HG03280 (cell line): ENCODE measurements around the gene DUS2.

Experiments
- ATAC-seq: cut with Tn5 transposase; IDR thresholded peaks from one replicate; pipeline ENCODE4 v1.9.1; 2021; ENCODE audit warnings: mild to moderate bottlenecking, moderate library complexity; ENCODE audit not compliant: unreplicated experiment

The DUS2 gene

GRCh38 chr16:68040506-68041288 is 17.6 kb downstream of the DUS2 start:
- ATAC-seq: peak; percentile 79

GRCh38 chr16:68041783-68042182 is 18.7 kb downstream of the DUS2 start:
- ATAC-seq: no peak

- ATAC-seq: no peak
Observed at GRCh38 chr16:68046106-68046505, 23.0 kb downstream of the DUS2 start.

DNA sequence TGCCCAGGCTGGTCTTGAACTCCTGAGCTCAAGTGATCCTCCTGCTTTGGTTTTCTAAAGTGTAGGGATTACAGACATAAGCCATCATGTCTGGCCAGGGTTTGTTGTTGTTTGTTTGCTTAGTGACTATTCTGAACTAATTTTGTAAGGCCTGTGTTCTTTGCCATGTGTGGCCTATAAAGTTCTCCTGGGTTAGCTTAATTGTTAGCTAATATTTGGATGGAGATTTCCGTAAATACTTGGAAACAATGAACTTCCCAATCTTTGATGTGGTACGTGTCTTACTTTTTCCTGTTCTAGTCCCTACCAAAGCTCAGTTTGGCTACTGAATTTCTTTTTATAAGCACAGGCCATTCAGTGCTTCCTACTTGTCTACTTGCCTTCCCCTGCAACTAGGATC is 24.9 kb downstream of the DUS2 start:
- ATAC-seq: no peak

DNA sequence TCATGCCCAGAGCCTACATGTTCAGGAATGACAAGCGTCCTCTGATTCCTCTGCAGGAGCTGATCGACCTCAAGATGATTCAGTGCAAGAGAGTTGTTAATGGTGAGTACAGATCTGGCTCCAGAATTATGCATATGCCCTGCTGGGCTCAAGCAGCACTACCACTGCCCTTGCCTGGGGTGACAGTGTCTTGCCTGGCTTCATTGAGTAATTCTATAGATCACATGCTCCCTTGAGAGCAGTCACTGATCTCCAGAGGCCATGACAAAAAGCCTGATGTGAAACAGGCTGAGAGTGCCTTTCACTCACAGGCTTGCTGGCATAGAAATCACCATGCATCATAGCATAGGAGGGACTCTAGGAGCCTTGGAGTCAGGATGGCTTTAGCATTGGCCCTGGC is 26.4 kb downstream of the DUS2 start:
- no peak for ATAC-seq

DNA sequence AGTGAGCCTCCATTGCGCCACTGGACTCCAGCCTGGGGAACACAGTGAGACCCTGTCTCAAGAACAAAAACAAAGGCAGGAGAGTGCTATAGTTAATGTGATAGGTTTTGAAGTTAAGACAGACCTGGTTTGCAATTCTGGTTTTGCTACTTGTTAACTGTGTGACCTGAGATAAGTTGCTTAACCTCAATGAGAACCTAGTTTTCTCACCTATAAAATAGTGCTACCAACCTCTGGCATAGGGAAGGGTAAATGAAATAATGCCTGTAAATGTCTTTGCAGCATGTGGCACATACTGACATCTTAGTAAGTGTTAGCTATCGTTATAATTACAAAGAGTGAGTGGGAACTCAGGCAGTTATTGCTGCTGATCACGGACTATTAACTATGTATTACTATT is 32.3 kb downstream of the DUS2 start:
- ATAC-seq: no peak

DNA sequence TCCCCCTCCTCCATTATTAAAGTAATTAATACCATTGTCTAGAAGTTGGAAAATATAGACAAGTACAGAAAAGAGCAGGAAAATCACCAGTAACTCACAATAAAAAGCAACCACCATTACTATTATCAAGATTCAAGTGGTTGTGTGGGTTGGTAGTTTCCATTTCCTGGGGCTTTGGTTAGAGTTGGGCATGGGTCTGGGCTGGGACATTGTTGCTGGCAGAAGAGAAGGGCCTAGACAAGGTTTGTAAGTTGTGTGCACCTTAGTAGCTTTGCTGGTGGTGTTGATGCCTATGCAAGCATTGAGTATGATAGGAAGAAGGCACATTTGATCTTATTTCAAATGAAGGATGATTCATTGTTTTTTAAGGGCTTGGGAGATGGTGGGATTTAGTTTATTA is 36.7 kb downstream of the DUS2 start:
- ATAC-seq: no peak

DNA sequence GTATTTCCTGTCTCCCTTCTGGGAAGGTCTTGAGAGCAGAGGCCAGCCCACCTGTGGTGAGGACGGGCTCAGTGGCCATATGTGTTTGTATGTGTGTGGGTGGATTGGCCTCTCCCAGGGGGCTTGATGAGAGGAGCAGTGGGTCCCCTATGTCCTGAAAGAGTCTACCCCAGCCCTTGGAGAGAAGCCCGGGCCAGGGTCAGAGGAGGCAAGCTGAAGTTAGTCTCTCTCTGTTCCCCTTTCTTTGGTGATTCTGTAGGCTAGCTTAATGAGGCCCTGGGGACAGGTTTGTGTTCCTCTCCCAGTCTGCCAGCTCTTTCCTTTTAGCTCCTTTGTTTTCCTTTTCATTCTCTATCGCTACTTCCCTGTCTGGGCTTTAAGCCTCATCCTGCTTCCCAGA is 38.3 kb downstream of the DUS2 start:
- no peak for ATAC-seq

- ATAC-seq: no peak
Observed at GRCh38 chr16:68062910-68063393, 39.9 kb downstream of the DUS2 start.

DNA sequence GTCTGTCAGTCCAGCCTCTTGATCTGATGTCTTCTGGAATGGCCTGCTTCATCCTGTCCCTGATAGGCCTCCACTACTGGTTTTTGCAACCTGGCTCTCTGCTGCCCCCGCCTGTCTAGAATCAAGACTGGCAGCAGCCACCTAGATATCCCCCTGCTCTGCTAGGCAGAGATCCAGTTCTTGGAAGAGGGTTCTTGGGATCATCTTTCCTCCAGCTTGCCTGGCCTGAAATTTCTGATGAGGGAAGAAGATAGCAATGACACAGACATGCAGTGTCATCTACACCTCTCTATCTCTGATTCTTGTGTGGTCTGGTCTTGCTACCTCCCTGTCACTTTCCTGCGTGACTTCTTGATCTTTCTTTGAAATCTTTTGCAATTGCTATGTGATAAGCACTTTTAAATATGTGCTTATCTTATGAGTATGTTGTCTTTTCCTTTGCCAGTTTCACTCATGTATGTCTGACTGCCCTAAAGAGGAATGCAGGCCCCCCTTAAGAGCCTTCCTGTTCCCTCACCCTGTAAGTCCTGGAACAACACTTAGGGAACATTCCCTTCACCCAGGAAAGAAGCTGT is 41.8 kb downstream of the DUS2 start:
- ATAC-seq: no peak

DNA sequence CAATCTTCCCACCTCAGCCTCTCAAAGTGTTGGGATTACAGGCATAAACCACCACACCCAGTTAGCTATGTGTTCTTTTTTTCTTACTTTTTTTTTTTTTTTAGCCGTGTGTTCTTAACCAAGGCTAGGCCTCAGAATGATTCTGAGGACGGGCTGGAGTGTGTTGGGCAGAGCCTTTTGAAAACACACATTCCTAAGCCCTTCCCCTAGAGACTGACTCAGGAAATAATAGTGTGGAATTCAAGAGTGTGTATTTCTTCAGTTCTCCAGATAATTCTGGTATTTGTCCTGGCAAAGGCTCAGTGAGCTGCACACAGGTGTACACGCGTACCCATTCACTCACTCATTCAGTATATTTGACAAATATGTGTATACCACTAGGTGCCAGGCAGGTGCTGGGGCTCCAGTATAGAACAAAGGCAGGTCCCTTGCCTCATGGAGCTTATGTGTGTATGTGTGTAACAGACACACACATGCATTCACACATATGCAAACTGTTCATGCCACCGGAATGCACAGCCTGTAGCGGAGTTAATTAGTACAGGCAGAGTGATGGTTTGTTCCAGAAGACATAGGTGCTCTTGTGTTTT is 42.7 kb downstream of the DUS2 start:
- no peak for ATAC-seq

- no peak for ATAC-seq
Observed at GRCh38 chr16:68066763-68067162, 43.7 kb downstream of the DUS2 start.

GRCh38 chr16:68068926-68069325 is 45.8 kb downstream of the DUS2 start:
- ATAC-seq: no peak

GRCh38 chr16:68069511-68070248 is 46.6 kb downstream of the DUS2 start:
- ATAC-seq: no peak

- ATAC-seq: no peak
Observed at GRCh38 chr16:68070249-68070730, 47.2 kb downstream of the DUS2 start.

DNA sequence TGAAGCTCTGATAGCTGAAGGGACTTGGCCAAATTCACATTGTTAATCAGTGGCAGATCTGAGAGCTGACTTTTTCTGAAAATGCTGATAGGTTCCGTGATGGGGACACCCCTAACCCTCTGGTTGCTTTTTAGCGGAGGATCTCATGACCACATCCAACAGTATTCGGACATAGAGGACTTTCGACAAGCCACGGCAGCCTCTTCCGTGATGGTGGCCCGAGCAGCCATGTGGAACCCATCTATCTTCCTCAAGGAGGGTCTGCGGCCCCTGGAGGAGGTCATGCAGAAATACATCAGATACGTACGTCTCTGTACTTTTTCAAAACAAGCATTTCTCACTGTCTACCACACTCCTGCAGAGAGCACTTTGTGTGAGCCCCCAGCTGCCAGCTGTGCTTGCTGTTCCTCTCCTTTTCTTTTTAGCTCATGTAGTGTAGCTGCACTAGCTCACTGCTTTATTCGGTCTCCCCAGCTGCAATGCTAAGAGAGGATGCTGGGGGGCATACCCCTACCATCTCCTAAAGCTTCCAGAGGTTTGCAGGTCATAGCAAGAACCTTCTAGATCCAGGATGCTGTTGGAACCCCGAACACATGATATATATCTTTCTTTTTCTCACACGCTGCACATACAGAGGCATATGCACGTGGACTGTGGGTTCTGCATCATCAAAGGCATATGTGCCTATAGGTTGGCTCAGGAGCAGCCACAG is 47.9 kb downstream of the DUS2 start:
- ATAC-seq: no peak

- ATAC-seq: no peak
Observed at GRCh38 chr16:68071518-68071901, 48.4 kb downstream of the DUS2 start.

DNA sequence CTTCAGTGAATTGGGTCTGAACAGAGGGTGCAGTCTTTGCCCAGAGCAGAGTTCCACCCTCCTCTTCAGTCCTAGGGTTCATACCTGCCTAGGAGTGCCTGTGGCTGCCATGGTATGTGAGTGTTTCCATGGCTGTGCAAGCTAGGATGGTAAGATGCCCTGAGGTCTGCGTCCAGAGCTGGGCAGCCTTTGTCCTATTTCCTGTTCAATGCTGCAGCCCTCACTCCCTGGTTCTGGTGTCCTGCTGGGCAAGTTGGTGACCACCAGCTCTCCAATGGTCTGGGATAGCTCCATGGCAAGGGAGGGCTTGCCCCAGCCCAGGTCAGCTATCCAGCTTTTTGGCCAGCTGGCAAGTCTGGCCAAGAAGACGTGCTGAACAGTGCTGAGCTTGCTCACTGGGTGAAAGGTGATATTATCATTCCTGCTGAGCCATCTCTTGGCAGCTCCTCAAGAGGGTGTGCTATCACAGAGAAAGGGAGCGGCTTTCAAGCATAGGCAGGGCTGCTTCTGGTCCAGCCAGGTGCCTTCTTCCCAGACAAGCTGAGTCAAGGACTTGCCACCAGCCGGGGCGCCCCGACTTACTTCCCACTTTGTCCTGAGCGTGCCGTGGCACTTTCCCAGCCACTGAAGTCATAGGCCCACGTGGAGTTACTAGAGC is 49.1 kb downstream of the DUS2 start:
- ATAC-seq: no peak

GRCh38 chr16:68073902-68074760 is 51.0 kb downstream of the DUS2 start:
- ATAC-seq: peak; percentile 6
